ENCODE measurements around the gene BABAM1.

Gene BABAM1

GRCh38 chr19:17314007-17314593 lies 46.9 kb downstream of the BABAM1 start:
- no peak overlapping the region for H3K4me3 ChIP-seq (ENCODE audit: low read depth in 1 of 2, low read length in 1 of 2)
- no peak overlapping the region for H3K27ac ChIP-seq

GRCh38 chr19:17318966-17319365 lies 51.7 kb downstream of the BABAM1 start:
- Histone ChIP-seq H3K4me3 (ENCODE audit: low read depth in 1 of 2, low read length in 1 of 2) (no peak overlapping the region), H3K27ac (no peak overlapping the region), H3K27me3 (peaks cover 19% of the 10 kb centered on the region), H3K4me1 (ENCODE audit: control insufficient read depth in 1 of 2, insufficient read depth in 1 of 2, low read depth in 1 of 2, low read length in 1 of 2) (peaks cover 4 to 10% of the 10 kb centered on the region in 2 experiments), H3K9me3 (no peaks in the 10 kb centered on the region), H3K36me3 (peaks cover 63% of the 10 kb centered on the region)
- TF ChIP-seq CTCF (IDR thresholded peaks at IDR 0.05): no peak

More at GRCh38 chr19:17314007-17314593, 46.9 kb downstream of the BABAM1 start:
- no peaks in the 10 kb centered on the region for H3K9me3 ChIP-seq
- H3K27me3 ChIP-seq: no peaks in the 10 kb centered on the region
- TF ChIP-seq CTCF (IDR thresholded peaks at IDR 0.05): no peak
- peaks cover 18 to 21% of the 10 kb centered on the region in 2 experiments for H3K4me1 ChIP-seq (ENCODE audit: control insufficient read depth in 1 of 2, insufficient read depth in 1 of 2, low read depth in 1 of 2, low read length in 1 of 2)
- peaks cover 39% of the 10 kb centered on the region for H3K36me3 ChIP-seq

- Histone ChIP-seq H3K27ac (no peak overlapping the region), H3K27me3 (peaks cover 26% of the 10 kb centered on the region), H3K4me3 (ENCODE audit: low read depth in 1 of 2, low read length in 1 of 2) (no peak overlapping the region), H3K9me3 (no peaks in the 10 kb centered on the region), H3K4me1 (ENCODE audit: control insufficient read depth in 1 of 2, insufficient read depth in 1 of 2, low read depth in 1 of 2, low read length in 1 of 2) (peaks cover 4 to 12% of the 10 kb centered on the region in 2 experiments), H3K36me3 (peaks cover 56% of the 10 kb centered on the region)
- TF ChIP-seq CTCF (IDR thresholded peaks at IDR 0.05): no peak
Measured at GRCh38 chr19:17319473-17320238, 52.4 kb downstream of the BABAM1 start.

- Histone ChIP-seq H3K27me3 (peaks cover 34% of the 10 kb centered on the region), H3K27ac (no peak overlapping the region), H3K36me3 (peaks cover 51% of the 10 kb centered on the region), H3K4me1 (ENCODE audit: control insufficient read depth in 1 of 2, insufficient read depth in 1 of 2, low read depth in 1 of 2, low read length in 1 of 2) (peaks cover 4 to 12% of the 10 kb centered on the region in 2 experiments), H3K9me3 (no peaks in the 10 kb centered on the region), H3K4me3 (ENCODE audit: low read depth in 1 of 2, low read length in 1 of 2) (no peak overlapping the region)
- TF ChIP-seq CTCF (IDR thresholded peaks at IDR 0.05): no peak
Measured at GRCh38 chr19:17320435-17320834, 53.2 kb downstream of the BABAM1 start.

DNA sequence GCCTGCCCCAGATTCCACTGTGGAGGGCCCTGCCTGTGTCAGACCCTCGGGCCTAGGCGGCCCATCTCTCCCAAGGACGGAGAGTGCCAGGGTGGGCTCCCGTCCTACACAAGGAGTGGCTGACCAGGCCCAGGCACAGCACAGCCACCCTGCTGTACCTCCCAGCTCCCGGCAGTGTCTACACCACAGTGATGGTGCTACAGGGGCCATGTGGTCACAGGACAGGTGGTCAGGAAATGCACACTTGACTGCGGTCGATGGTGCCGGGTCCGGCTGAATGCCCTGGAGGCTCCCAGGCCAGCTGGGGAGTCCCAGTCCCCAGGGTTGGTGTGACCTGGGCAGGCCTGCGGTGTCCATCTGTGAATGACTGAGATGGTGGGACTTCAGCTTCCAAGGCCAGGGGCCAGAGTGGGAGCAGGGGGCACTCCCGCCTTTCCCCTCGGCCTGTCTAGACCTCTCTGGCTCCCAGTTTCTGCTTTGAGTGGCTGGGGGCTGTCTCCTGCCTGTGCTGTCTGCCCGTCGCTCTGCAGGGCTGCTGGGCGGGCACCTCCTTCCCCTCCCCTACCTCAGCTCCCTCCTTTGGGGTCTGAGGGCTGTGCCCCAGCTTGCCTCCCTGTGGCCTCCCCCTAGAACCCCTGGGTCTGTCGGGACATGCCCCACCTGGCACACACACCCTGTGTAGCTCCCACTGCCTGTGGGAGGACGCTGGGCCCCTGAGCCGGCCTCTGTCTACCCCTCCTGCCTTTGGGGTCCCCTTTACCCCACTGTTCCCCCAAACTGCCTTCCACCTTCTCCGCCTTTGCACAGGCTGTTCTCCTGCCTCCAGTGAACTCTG lies 54.6 kb downstream of the BABAM1 start:
- Histone ChIP-seq H3K27ac (no peak overlapping the region), H3K36me3 (peaks cover 42% of the 10 kb centered on the region), H3K9me3 (no peaks in the 10 kb centered on the region)

More for the DNA sequence above, 54.6 kb downstream of the BABAM1 start:
- Histone ChIP-seq H3K4me3 (ENCODE audit: low read depth in 1 of 2, low read length in 1 of 2) (no peak overlapping the region), H3K4me1 (ENCODE audit: control insufficient read depth in 1 of 2, insufficient read depth in 1 of 2, low read depth in 1 of 2, low read length in 1 of 2) (peaks cover 4 to 12% of the 10 kb centered on the region in 2 experiments), H3K27me3 (peaks cover 44% of the 10 kb centered on the region)
- TF ChIP-seq CTCF (IDR thresholded peaks at IDR 0.05): no peak

Data from neutrophil (primary cell).